Sigmoid colon (tissue), 7 donors: Measurements from ENCODE around the gene TLR7. TPM values are rescaled to one million over a fixed set of nuclear protein-coding genes. Genes with fewer than 3 reads are reported as not detected.

Source experiments
- DNase-seq: peaks from one replicate; pipeline ENCODE4 v3.0.0-alpha.2; 2019
- H3K27ac ChIP-seq, 4 donors: fragments of 200-600 bp; sonication (generic); one replicate each; pipeline ENCODE4 v1.5.1; 2016 to 2019; ENCODE audit warnings: mild to moderate bottlenecking in 1 of 4
- H3K27me3 ChIP-seq, 3 donors: fragments of 200-600 bp; sonication (generic); one replicate each; pipeline ENCODE4 v1.5.1; 2019; ENCODE audit warnings: mild to moderate bottlenecking in 1 of 3
- H3K36me3 ChIP-seq, 4 donors: fragments of 200-600 bp; sonication (generic); one replicate each; pipeline ENCODE4 v1.5.1; 2016 to 2019
- H3K4me1 ChIP-seq, 4 donors: fragments of 200-600 bp; sonication (generic); one replicate each; pipeline ENCODE4 v1.5.1; 2017 to 2019
- H3K4me3 ChIP-seq, 4 donors: fragments of 200-600 bp; sonication (generic); one replicate each; pipeline ENCODE4 v1.5.1; 2017 to 2019; ENCODE audit warnings: mild to moderate bottlenecking in 2 of 4, moderate library complexity in 1 of 4
- H3K9me3 ChIP-seq, 4 donors: fragments of 200-600 bp in 3 of 4; sonication (generic) in 3 of 4; one replicate each; pipeline versions ENCODE4 v1.5.1 to v1.6.1; 2013 to 2019
- EP300 ChIP-seq, 4 donors: sonication (generic); formaldehyde crosslinking; IDR thresholded peaks; one replicate each; pipeline ENCODE4 v1.6.1; 2017; ENCODE audit warnings: antibody characterized with exemption in 4 of 4
- POLR2A ChIP-seq, 2 donors: fragments of 450-650 bp; IDR thresholded peaks; one replicate each; pipeline ENCODE4 v1.6.1; 2016; ENCODE audit warnings: antibody characterized with exemption in 2 of 2, mild to moderate bottlenecking in 2 of 2, moderate library complexity in 2 of 2
- POLR2AphosphoS5 ChIP-seq, 4 donors: sonication (generic); formaldehyde crosslinking; IDR thresholded peaks; one replicate each; pipeline ENCODE4 v1.6.1; 2017; ENCODE audit warnings: antibody characterized with exemption in 4 of 4
- WGBS, 2 donors: extraction: QIAGEN DNeasy Blood & Tissue Kit; methylation state at CpG; one replicate each; pipeline ENCODE4 v1.1.7; 2013; 5-methylcytosine and 5-hydroxymethylcytosine counted together
- intact Hi-C: fragments of 100-400 bp; cut with DNase I; formaldehyde crosslinking; loops from one replicate; pipeline ENCODE4 v1.15.1; 2023
- polyA plus RNA-seq, 3 donors: library from polyadenylated mRNA; stranded (reverse); fragments of 200-250 nt; gene quantifications; one replicate each; pipeline ENCODE4 v1.2.3, GENCODE V29; 2013
- total RNA-seq, 4 donors: library from RNA; depleted of rRNA; stranded (reverse); fragments of >200 nt; gene quantifications; one replicate each; pipeline ENCODE4 v1.1.0, GENCODE V29; 2016
- TF ChIP-seq, protein P1 (sequence below), 4 experiments: fragments of 450-650 bp in 3 of 4; fragments of 200-600 bp in 1 of 4; IDR thresholded peaks; one replicate each; pipeline ENCODE4 v1.5.1; 2016 to 2019; ENCODE audit warnings: antibody characterized with exemption in 4 of 4, mild to moderate bottlenecking in 3 of 4, moderate library complexity in 2 of 4
- donor health status: healthy with polysubstance abuse.
- donor health status: Bipolar disorder and iron deficiency.
- donor health status: healthy.

Gene TLR7
- total and polyA plus RNA-seq, 7 donors: under 0.01 to 2.3 (median 0.54) TPM

- Histone ChIP-seq H3K27ac (no peak overlapping the region), H3K4me1 (no peaks in the 10 kb centered on the region), H3K4me3 (no peak overlapping the region), H3K36me3 (no peaks in the 10 kb centered on the region), H3K27me3 (no peaks in the 10 kb centered on the region), H3K9me3 (no peaks in the 10 kb centered on the region)
- intact Hi-C loops: no loop called here
- WGBS, 2 donors: 76 to 88% methylated on average over 5 of the region's 5 CpGs
- TF ChIP-seq POLR2AphosphoS5 (IDR thresholded peaks at IDR 0.05) (no peak), POLR2A (IDR thresholded peaks at IDR 0.05) (no peak), EP300 (IDR thresholded peaks at IDR 0.05) (no peak)
- TF ChIP-seq, protein P1, sequence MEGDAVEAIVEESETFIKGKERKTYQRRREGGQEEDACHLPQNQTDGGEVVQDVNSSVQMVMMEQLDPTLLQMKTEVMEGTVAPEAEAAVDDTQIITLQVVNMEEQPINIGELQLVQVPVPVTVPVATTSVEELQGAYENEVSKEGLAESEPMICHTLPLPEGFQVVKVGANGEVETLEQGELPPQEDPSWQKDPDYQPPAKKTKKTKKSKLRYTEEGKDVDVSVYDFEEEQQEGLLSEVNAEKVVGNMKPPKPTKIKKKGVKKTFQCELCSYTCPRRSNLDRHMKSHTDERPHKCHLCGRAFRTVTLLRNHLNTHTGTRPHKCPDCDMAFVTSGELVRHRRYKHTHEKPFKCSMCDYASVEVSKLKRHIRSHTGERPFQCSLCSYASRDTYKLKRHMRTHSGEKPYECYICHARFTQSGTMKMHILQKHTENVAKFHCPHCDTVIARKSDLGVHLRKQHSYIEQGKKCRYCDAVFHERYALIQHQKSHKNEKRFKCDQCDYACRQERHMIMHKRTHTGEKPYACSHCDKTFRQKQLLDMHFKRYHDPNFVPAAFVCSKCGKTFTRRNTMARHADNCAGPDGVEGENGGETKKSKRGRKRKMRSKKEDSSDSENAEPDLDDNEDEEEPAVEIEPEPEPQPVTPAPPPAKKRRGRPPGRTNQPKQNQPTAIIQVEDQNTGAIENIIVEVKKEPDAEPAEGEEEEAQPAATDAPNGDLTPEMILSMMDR (IDR thresholded peaks at IDR 0.05): no peak
- DNase-seq: no peak
These were observed 68.0 kb downstream of the TLR7 start for GRCh38 chrX:12934850-12935249.

DNA sequence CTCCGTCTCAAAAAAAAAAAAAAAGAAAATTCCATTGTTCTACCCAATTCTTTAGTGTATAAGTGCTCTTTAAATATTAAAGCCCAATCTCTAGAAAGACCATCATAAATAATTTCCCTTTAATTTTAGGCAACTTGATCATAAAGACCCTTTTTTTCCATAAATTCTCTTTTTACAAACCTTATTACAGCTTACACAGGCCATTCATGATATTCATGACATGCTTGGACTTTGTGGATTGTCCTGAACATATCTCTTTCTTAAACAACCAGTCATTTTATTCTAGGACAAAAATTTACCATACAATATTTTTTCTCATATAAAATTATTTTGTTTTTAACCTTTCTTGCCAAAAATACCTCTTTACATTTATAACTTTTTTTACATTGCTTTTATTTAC lies 70.1 kb downstream of the TLR7 start:
- H3K27ac ChIP-seq: no peak overlapping the region
- TF ChIP-seq, protein P1 (IDR thresholded peaks at IDR 0.05): no peak
- TF ChIP-seq POLR2AphosphoS5 (IDR thresholded peaks at IDR 0.05) (no peak), POLR2A (IDR thresholded peaks at IDR 0.05) (no peak), EP300 (IDR thresholded peaks at IDR 0.05) (no peak)
- H3K4me3 ChIP-seq: no peak overlapping the region
- H3K9me3 ChIP-seq: no peaks in the 10 kb centered on the region
- no peak for DNase-seq
- H3K27me3 ChIP-seq: no peaks in the 10 kb centered on the region
- H3K36me3 ChIP-seq: no peaks in the 10 kb centered on the region
- intact Hi-C loops: no loop called here
- WGBS, 2 donors: 82 to 94% methylated on average over 1 of the region's 1 CpG
- no peaks in the 10 kb centered on the region for H3K4me1 ChIP-seq

Other genes with a start within 250 kb of the TLR7 start
- 10 to 100 TPM; 53.7 to 99.9 (median 66.9) TPM for gene PRPS2, start 75.7 kb upstream of the TLR7 start, total RNA-seq
- 10 to 100 TPM; 21.6 to 40.5 (median 32.1) TPM for gene PRPS2, start 75.7 kb upstream of the TLR7 start, polyA plus RNA-seq
- gene TLR8, start 39.5 kb downstream of the TLR7 start, total RNA-seq: 1 to 10 TPM in 3 of 4 donors, under 1 TPM in 1; 0.28 to 3.0 (median 2.7) TPM
- 1 to 10 TPM in 2 of 3 donors, under 1 TPM in 1; 0.60 to 1.7 (median 1.4) TPM for gene TLR8, start 39.5 kb downstream of the TLR7 start, polyA plus RNA-seq
- 1,000 to 10,000 TPM; 1,233 to 1,969 (median 1,534) TPM for gene TMSB4X, start 108.0 kb downstream of the TLR7 start, total RNA-seq
- over 10,000 TPM; 11,980 to 20,488 (median 18,152) TPM for gene TMSB4X, start 108.0 kb downstream of the TLR7 start, polyA plus RNA-seq
- not detected for gene FAM9C, start 177.5 kb downstream of the TLR7 start, total RNA-seq
- under 1 TPM in 1 of 3 donors, not detected in 2; 0.17 TPM for gene FAM9C, start 177.5 kb downstream of the TLR7 start, polyA plus RNA-seq